HG03066 (cell line): Measurements from ENCODE around the gene MKKS.

Experiments used
- ATAC-seq: cut with Tn5 transposase; IDR thresholded peaks from one replicate; pipeline ENCODE4 v1.9.1; 2021; ENCODE audit warnings: low read depth; ENCODE audit not compliant: unreplicated experiment

MKKS gene

GRCh38 chr20:10433623-10434466, at the start of gene MKKS:
MKKS (minus strand) TSS chr20:10434222; CDS start chr20:10413514, 20,708 bp downstream.
- peak; percentile 55 for ATAC-seq

GRCh38 chr20:10483691-10484090, 49.7 kb upstream of the MKKS start:
- ATAC-seq: no peak

- ATAC-seq: no peak
Observed at GRCh38 chr20:10481676-10482075, 47.7 kb upstream of the MKKS start.

- ATAC-seq: no peak
Observed at GRCh38 chr20:10478930-10479329, 44.9 kb upstream of the MKKS start.

GRCh38 chr20:10478205-10478604, 44.2 kb upstream of the MKKS start:
- no peak for ATAC-seq

GRCh38 chr20:10476319-10476724, 42.3 kb upstream of the MKKS start:
- ATAC-seq: peak; percentile 84

- no peak for ATAC-seq
Observed at GRCh38 chr20:10475225-10475624, 41.2 kb upstream of the MKKS start.

GRCh38 chr20:10474606-10475184, 40.7 kb upstream of the MKKS start:
- no peak for ATAC-seq

- ATAC-seq: no peak
Observed at GRCh38 chr20:10472871-10473270, 38.8 kb upstream of the MKKS start.

GRCh38 chr20:10470276-10470675, 36.3 kb upstream of the MKKS start:
- no peak for ATAC-seq

- no peak for ATAC-seq
Observed at GRCh38 chr20:10469599-10469998, 35.6 kb upstream of the MKKS start.

- ATAC-seq: no peak
Observed at GRCh38 chr20:10469056-10469455, 35.0 kb upstream of the MKKS start.

GRCh38 chr20:10468340-10468845, 34.4 kb upstream of the MKKS start:
- no peak for ATAC-seq

GRCh38 chr20:10467681-10468339, 33.8 kb upstream of the MKKS start:
- no peak for ATAC-seq

- no peak for ATAC-seq
Observed at GRCh38 chr20:10466855-10467254, 32.8 kb upstream of the MKKS start.

GRCh38 chr20:10466325-10466724, 32.3 kb upstream of the MKKS start:
- ATAC-seq: no peak

GRCh38 chr20:10465135-10465534, 31.1 kb upstream of the MKKS start:
- no peak for ATAC-seq

- no peak for ATAC-seq
Observed at GRCh38 chr20:10463622-10464021, 29.6 kb upstream of the MKKS start.

GRCh38 chr20:10462516-10462915, 28.5 kb upstream of the MKKS start:
- ATAC-seq: no peak

- no peak for ATAC-seq
Observed at GRCh38 chr20:10461495-10461894, 27.5 kb upstream of the MKKS start.

- no peak for ATAC-seq
Observed at GRCh38 chr20:10454151-10454750, 20.2 kb upstream of the MKKS start.
